ENCODE data around the gene HOXD9. TPM values are rescaled to one million over a fixed set of nuclear protein-coding genes. Genes with fewer than 3 reads are reported as not detected.

The HOXD9 gene
- polyA plus RNA-seq, 1 donor, result 84.0 TPM

- no peak for DNase-seq
These were observed 37.9 kb upstream of the HOXD9 start for GRCh38 chr2:176084611-176085119.

- DNase-seq, result no peak
These were observed 37.3 kb upstream of the HOXD9 start for GRCh38 chr2:176085120-176085788.

- no peak for DNase-seq
These were observed 36.4 kb upstream of the HOXD9 start for GRCh38 chr2:176085861-176086771.

GRCh38 chr2:176087330-176088047 is 35.0 kb upstream of the HOXD9 start:
- no peak for DNase-seq

GRCh38 chr2:176088048-176088936 is 34.2 kb upstream of the HOXD9 start:
- no peak for DNase-seq

GRCh38 chr2:176088937-176089842 is 33.3 kb upstream of the HOXD9 start:
- DNase-seq, result no peak

- DNase-seq, result no peak
These were observed 32.6 kb upstream of the HOXD9 start for GRCh38 chr2:176089843-176090395.

- no peak for DNase-seq
These were observed 31.7 kb upstream of the HOXD9 start for GRCh38 chr2:176090862-176091261.

- no peak for DNase-seq
These were observed 30.9 kb upstream of the HOXD9 start for GRCh38 chr2:176091329-176092258.

- DNase-seq, result no peak
These were observed 30.0 kb upstream of the HOXD9 start, which contains the start of gene HOXD13 for GRCh38 chr2:176092270-176093144. Gene HOXD13 (plus strand): TSS chr2:176092721. CDS start chr2:176092891, 170 bp downstream.

- DNase-seq, result no peak
These were observed 29.2 kb upstream of the HOXD9 start for GRCh38 chr2:176093145-176093897.

GRCh38 chr2:176093898-176094249 is 28.6 kb upstream of the HOXD9 start:
- DNase-seq, result no peak

- no peak for DNase-seq
These were observed 28.2 kb upstream of the HOXD9 start for GRCh38 chr2:176094349-176094748.

- no peak for DNase-seq
These were observed 27.1 kb upstream of the HOXD9 start for GRCh38 chr2:176095421-176095820.

- DNase-seq, result no peak
These were observed 26.1 kb upstream of the HOXD9 start for GRCh38 chr2:176096243-176096985.

Data from left kidney (tissue), 2 donors.